HG03439 (cell line): ENCODE measurements around the gene PRPF31.
A peak's percentile ranks its signal among the peaks of the same experiment; 100 is the strongest.
"Not testable (repeated sequence)": the region's sequence is repeated elsewhere in the genome, so short reads cannot be mapped to it uniquely, and the experiment has no call there.

Source experiments
- ATAC-seq: cut with Tn5 transposase; IDR thresholded peaks from one replicate; pipeline ENCODE4 v1.9.1; 2021; ENCODE audit warnings: mild to moderate bottlenecking, moderate library complexity; ENCODE audit not compliant: unreplicated experiment

The PRPF31 gene

GRCh38 chr19:54160182-54160811, 44.7 kb downstream of the PRPF31 start:
- ATAC-seq: peak; percentile 3

DNA sequence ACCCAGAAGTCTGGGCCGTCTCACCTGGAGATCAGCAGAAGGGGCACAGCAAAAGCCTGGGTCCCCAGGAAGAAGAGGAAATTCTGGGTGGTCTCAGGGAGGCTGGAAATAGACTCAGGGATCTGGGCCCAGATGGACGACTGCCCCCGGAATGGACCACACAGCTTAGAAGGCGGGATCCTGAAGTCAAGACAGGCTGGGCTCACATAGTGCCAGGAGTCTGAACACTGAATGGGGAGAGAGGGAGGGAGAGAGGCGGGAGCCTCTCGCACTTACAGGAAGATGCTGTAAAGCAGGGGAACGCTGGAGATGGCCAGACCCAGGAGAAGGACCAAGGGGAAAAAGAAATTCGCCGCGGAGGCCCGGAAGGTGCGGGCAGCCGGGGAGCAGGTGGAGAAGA, 45.3 kb downstream of the PRPF31 start:
- no peak for ATAC-seq

DNA sequence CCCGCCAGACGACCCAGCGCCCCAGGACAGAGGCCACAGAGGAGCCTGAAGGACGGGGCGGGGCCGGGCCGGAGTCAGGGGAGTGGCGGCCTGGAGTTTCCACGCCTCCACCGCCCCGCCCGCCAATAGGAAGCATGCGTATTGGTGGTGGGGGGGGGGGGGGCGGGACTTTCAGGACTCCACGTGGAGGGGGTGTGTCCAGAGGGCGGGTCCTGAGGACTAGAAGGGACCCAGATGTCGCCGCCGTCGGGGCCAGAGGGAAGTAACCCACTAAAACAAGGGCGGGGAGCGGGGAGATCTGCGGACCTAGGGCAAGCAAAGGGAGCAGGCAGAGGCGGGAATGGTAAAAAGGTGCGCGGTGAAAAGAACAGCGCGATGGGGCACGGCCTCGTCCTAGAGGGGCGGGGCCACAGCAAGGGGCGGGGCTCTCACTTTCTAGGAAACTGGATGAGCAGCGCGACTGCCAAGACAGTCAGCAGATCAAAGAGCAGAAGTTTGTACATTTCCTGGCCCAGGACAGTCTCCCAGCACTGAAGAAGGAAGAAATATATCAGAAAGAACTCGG, 46.8 kb downstream of the PRPF31 start:
- no peak for ATAC-seq

GRCh38 chr19:54162884-54163283, 47.3 kb downstream of the PRPF31 start:
- no peak for ATAC-seq

- ATAC-seq: no peak
Measured at GRCh38 chr19:54164369-54165068, 49.0 kb downstream of the PRPF31 start.

DNA sequence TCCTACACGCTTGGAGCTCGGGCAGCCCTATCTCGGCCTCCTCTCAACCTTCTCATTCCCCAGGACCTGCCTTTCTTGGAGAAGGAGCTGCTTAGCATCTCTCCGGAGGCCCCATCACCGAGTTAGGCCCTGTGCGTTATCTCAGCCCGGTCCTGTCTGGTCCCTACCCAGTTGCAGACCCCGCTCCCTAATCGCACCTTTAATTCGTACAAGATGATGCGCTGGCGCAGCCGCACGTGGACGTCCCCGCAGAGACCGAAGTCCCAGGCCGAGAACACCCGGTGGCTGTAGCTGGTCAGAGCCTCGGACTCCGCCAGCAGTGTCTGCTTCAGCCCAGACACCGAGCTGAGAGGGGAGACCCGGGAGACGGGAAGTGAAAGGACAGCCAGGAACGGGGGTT, 49.7 kb downstream of the PRPF31 start:
- ATAC-seq: no peak

DNA sequence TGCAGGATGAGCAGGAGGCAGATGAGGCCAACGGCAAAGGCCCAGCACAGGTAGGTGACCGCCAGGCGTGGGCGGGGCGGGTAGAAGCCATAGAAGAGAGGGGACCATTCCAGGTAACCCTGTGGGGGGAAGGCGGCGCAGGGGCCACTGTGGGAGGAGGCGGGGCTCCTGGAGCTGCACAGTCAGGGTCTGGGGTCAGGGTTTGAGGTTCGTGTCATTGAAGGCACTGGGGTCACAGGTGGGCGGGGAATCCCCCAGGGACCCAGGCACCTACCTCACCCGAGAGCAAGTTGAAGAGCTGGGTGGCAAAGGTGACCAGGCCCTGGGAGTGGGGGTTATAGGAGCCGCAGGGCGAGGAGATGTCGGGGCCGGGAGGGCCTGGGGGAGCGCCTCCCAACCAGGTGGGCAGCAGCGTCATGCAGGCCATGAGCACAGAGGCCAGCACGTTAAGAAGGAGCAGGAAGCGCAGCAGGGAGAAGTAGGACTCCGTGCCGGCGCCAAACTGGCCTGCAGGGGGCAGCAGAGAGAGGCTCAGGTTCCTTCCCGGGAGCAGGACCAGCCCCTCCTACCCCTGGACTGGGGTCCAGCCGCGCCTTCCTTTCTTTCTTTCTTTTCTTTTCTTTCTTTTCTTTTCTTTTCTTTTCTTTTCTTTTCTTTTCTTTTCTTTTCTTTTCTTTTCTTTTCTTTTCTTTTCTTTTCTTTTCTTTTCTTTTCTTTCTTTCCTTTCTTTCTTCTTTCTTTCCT, 52.8 kb downstream of the PRPF31 start:
- no peak for ATAC-seq

GRCh38 chr19:54169149-54169740, 53.7 kb downstream of the PRPF31 start:
- no peak for ATAC-seq

- not testable (repeated sequence) for ATAC-seq
Measured at GRCh38 chr19:54171736-54172431, 56.3 kb downstream of the PRPF31 start.

GRCh38 chr19:54172471-54173358, 57.2 kb downstream of the PRPF31 start, which contains the start of gene TMC4:
Gene TMC4 (minus strand): TSS chr19:54173160. CDS start chr19:54173117, 43 bp downstream.
- ATAC-seq: no peak

DNA sequence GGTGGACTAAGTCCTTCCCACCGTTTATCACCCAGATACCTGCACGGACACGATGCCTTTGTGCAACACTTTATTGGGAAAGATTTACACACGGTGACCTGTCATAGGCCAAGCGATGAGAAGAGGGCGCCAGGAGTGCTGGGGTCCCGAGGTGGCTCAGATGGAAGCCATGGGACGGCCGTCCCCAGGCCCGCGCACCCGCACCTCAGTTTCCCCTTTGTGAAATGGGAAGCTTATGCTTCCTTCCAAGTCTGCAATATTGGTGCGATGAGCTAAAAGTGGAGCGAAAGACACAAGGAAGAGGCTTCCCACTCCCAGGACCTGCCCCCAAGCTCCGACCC, 57.8 kb downstream of the PRPF31 start:
- ATAC-seq: no peak

GRCh38 chr19:54173951-54174834, 58.6 kb downstream of the PRPF31 start:
- ATAC-seq: no peak

- ATAC-seq: no peak
Measured at GRCh38 chr19:54178581-54179261, 63.2 kb downstream of the PRPF31 start.

- no peak for ATAC-seq
Measured at GRCh38 chr19:54179262-54179852, 63.8 kb downstream of the PRPF31 start.

- ATAC-seq: no peak
Measured at GRCh38 chr19:54179921-54180461, 64.4 kb downstream of the PRPF31 start.

DNA sequence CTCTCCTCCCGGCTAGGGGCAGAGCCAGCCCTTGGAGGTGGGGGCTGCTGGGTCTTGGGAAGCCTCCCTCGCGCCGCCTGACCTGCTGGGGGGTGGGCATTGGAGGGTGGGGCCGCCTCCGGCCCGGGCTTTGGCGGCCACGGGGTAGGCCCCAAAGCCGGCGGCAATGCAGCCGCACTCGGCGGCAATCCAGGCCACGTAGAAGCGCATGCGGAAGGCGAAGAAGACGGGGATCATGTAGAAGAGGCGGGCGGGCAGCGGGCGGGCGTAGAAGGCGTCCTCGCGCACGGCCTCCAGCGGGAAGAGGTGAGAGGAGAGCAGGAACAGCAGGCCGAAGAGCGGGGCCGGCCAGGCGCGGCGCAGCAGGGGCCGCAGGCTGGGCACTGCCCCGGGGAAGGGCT, 65.1 kb downstream of the PRPF31 start:
- no peak for ATAC-seq
